NCI-H2029 treated with DMSO at 0.1 percent for 48 hours (cell line): ENCODE data around the gene DEPDC5.

Experiments used
- DNase-seq: peaks from one replicate; lab custom pipeline; 2025; lab: John Stamatoyannopoulos, UW

DEPDC5 gene

DNA sequence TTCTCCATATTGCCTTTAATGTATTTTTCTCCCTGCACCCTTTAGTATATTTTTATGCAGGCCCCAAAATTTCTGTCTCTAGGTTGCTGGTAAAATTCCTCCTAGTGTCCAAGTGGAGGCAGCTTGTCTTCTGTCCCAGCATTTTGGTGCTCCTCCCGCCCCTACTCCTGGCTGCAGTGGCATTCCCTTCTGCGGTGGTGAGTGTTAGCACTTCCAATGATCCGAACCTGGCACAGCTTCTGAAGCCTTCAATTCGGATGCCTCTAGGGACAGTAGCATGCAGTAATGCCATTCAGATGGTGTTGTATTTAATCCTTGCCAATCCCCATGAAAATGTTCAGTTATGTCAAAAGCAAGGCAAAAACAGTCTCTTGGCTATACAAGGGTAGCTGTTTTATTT lies 196.4 kb downstream of the DEPDC5 start:
- no peak for DNase-seq

DNA sequence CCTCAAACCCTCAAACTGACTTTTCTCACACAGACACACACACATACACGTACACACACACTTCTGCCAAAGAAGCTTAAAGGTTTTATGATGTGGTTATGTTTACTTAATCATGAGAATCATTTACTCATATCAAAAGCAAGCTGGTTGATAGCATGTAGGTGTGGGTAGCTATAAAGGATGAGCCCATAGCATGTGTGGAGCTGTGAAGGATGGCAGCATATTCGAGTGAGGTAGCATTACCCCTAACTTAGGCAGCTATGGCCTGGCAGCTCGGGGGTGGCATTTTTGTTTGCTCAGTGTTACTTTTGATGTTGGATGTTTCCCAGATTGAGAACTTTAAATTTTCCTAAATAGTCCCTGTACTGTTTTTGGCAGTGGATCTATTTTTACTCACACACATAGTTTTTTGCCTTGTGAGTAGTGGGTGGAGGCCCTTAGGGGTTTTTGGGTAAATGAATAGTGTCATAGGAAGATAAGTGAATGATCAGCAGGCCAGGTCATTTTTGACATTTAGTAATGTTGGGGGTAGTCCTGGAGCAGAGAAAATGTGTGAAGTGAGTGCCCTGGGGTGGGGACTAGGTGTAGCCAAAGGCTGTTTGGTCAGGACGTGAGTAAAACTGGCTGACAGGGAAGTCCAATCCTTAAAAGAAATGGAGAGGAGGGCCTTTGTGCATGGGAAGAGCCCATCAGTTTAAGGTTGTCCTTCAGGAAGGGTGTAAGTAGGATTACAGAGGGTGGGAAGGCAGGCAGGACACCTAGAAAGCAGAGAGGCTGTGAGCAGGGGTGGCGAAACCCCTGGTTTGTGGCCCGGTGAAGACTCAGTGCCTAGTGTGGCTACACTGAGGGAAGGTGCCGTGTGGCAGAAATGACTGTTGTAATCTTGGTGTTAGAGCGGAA lies 197.6 kb downstream of the DEPDC5 start:
- no peak for DNase-seq

DNA sequence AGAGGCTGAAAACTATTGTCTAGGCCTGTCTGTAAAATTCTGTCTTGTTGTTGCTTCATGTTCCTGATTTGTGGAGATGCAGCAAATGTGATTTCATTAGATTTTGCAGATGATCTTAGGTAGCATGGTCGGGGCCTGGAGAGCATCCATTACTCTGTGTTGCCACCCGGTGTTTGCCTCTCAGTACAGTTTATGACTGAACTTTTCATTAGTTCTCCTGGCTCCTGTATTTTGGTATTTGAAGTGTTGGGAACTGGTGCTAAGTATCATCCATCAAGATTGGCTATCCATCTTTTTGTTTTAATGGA lies 198.2 kb downstream of the DEPDC5 start:
- DNase-seq = no peak

- no peak for DNase-seq
These were observed 198.7 kb downstream of the DEPDC5 start for GRCh38 chr22:31952472-31952871.

GRCh38 chr22:31953261-31953660 lies 199.4 kb downstream of the DEPDC5 start:
- DNase-seq = no peak

DNA sequence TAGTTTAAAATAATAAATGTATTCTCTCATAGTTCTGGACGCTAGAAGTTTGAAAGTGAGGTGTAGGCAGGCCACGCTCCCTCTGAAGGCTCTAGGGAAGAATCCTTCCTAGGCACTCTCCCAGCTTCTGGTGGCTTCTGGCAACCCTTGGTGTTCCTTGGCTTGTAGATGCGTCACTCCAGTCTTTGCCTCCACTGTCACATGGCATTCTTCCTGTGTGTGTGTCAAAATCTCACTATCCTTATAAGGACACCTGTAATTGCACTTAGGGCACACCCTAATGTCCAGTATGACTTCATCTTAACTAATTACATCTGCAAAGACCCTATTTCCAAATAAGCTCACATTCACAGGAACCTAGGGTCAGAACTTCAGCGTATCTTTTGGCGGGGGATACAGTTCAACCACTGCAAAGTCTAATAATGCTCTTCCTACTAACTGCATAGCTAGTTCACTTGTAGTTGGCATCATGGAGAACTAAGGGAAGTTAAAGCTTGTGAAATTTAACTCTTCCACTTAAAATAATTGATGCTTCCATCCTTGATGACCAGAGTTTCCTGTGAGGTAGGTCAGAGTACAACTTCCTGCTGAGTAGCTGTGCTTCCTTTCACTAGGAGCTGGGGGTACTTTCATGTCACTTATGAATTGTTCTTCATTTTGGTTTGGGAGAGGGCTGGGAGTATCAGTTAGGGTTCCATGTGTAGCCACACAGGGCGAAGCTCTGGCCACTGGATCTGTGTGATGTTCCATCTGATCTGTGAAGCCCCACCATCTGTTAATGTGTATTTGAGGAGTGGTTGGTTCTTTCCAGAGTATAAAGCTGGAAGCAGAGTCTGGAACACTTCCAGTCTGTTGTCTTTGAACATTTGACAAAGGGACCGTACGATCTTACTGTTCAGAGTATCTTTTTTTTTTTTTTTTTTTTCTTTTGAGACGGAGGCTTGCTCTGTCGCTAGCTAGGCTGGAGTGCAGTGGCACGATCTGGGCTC lies 201.0 kb downstream of the DEPDC5 start:
- no peak for DNase-seq

DNA sequence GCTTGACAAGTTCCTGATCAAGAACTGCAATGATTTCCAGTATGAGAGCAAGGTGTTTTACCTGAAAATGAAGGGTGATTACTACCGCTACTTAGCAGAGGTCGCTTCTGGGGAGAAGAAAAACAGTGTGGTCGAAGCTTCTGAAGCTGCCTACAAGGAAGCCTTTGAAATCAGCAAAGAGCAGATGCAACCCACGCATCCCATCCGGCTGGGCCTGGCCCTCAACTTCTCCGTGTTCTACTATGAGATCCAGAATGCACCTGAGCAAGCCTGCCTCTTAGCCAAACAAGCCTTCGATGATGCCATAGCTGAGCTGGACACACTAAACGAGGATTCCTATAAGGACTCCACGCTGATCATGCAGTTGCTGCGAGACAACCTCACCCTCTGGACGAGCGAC lies 202.5 kb downstream of the DEPDC5 start:
- DNase-seq = no peak
